Stimulated activated CD8-positive, alpha-beta memory T cell treated with anti-CD3 and anti-CD28 coated beads, Interleukin-2, amount 100 ng/mL, for 1 hour (primary cell): ENCODE data around the gene C3orf52.

Experiments
- DNase-seq, 2 donors: peaks; one replicate each; pipeline ENCODE4 v3.0.0-alpha.2; 2020; ENCODE audit warnings: low read depth in 2 of 2

Gene C3orf52

DNA sequence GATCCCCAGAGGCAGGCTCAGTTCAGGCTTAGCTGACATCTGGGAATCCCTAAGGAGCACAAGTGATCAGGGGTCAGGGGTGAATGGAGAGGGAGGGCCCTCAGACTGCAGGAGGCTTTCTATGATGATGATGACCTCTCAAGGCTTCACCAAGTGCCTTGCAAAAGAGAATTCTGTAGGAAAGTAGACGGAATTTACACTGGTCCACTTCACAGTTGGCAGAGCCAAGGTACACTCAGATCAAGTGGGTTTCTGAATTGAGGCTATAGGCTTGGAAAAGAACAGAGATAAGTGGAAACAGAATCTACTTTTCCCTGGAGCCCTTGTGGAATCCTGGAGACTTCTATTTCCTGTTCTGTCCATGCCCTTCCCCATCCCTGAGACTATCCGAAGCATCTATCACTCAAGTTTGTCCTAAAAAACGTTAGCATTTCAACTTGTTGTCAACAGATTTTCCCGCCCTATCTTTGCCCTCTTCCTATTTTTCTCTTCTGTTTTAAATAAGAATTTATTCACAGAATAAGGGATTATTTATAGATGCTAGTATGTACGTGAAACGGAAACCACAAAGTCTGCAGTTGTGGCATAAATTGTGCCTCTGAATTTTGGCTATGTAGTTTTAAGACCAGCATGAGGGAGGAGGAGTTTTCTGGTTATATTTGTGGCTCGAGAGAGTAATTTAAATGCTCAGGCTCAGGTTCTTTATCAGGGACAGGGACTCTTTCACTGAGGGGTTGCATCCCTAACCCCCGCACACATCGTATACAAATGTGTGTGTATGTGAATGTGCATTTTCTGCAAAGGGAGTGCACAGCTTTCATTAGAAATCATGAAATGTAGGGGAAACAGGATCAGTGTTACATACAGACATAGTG is 34.0 kb downstream of the C3orf52 start:
- no peak for DNase-seq

- DNase-seq: no peak
These were observed 35.7 kb downstream of the C3orf52 start for GRCh38 chr3:112121577-112122547.

DNA sequence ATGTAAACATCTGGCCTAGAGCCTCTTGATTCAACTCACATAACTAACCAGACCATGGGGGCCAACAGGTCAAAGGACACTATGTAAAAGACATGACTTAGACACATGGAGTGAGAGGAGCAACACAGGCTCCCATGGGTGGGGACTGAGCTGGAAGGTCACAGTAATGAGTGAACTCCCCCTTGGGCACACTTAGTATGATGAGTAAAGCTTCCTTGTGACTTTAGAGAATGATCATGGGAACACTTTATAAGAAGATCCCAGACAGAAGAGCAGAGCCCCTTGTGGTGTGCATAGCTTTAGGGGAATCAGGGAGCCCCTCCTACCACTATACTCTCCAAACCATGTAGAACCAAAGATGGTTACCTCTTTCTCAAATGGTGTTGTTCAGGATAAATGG is 36.7 kb downstream of the C3orf52 start:
- DNase-seq: no peak

GRCh38 chr3:112123548-112123947 is 37.4 kb downstream of the C3orf52 start:
- DNase-seq: no peak

GRCh38 chr3:112124907-112125607 is 38.9 kb downstream of the C3orf52 start:
- no peak for DNase-seq

- DNase-seq: no peak
These were observed 40.3 kb downstream of the C3orf52 start for GRCh38 chr3:112126511-112126911.

GRCh38 chr3:112127522-112128494 is 41.6 kb downstream of the C3orf52 start:
- DNase-seq: no peak

DNA sequence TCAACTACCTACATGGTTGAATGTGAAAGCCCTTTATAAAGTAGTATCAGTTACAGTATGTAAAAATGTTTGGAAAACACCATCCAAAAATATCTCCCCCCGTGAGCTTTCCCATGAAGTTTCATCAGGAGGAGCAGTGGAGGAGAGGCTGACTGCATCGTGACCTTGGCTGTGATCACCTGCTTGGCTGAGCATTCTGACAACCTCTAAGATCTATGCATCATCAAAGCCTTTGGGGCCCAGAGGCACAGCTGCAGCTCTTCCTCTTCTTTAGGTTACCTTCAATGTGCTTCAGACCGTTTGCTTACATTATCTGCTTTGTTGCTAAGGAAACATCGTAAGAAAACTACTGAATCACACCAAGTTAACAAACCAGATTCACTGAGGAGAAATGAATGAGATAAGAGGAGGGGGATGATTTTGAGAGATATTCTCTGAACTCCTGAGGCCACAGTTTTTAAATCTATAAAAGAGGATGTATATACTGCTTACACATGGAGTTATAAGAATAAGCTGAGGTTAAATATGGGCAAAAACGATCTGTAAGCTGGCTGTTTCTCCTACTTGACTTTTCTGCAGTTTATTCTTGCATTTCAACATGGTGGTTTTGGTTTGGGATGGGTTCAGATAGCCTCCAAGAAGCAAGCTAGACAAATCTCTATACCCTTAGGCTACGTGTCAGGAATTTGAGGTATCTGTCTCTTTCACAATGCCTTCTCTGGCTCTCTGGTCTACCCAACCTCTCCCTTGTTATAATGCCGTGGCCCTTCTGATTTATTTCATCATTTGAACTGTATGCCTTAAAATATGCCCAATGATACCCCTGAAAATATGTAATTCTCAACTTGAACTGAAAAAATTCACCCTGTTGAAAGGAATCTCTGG is 42.9 kb downstream of the C3orf52 start:
- peak in 1 of 2 donors; percentile 19 for DNase-seq

GRCh38 chr3:112129925-112130637 is 43.9 kb downstream of the C3orf52 start:
- no peak for DNase-seq

DNA sequence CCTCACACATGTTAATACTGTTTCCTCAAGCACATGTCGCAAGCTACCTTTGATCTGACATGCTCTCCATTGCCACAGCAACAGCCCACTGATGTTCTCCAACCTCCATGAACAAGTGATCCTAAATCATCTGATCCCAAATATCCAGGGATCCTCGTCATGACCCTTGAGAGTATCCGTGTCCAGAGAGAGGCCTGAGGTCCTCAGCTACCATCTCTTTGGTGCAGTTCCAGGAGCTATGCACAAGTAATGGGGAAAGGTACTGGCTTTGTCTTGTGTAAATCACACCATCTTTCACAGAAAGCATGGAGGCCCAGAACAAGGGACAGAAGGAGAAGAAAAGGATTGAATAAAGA is 44.4 kb downstream of the C3orf52 start:
- DNase-seq: no peak

DNA sequence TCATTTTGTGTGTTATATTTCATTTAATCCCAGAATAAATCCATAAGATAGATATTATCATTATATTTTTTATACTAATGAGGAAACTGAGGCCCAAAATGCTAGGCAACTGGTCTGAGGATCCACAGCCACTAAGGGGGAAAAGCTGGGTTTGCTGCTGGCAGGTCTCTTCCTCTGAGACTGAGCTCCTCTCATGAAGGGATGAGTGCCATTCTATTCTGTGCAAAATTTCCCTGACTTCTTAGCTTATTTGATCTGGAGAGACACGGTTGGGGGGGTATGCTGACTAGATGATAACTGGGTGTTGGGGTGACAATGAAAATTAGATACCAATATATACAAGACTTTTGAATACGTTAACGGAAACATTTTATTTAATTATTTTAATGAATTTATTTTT is 44.9 kb downstream of the C3orf52 start:
- no peak for DNase-seq

GRCh38 chr3:112132088-112132487 is 45.9 kb downstream of the C3orf52 start:
- DNase-seq: no peak

DNA sequence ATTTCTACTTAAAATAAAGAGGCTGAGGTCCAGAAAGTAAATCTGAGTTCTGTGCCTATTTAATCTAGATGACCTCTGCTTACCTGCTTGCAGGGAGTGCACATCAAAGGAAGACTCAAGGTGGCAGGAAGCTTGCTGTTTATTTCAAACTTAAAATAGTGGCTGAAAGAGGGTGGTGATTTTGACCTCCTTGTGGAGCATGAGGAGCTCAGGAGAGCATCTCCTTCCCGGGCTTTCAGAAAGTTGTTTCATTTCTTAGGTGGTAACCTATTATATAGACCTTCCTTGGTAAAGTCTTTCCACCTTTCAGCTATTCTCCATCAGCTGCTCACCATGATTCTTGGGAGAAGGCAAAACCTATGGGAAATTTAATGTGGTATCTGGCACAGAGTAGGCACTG is 46.4 kb downstream of the C3orf52 start:
- DNase-seq: no peak

GRCh38 chr3:112132975-112133448 is 46.8 kb downstream of the C3orf52 start, which contains the start of gene GCSAM:
Gene GCSAM, minus strand, starts transcription at chr3:112133248. Its CDS starts 128 bp downstream, at chr3:112133120.
- peak; percentile 18 to 40 for DNase-seq

- no peak for DNase-seq
These were observed 47.6 kb downstream of the C3orf52 start for GRCh38 chr3:112133626-112134334.

DNA sequence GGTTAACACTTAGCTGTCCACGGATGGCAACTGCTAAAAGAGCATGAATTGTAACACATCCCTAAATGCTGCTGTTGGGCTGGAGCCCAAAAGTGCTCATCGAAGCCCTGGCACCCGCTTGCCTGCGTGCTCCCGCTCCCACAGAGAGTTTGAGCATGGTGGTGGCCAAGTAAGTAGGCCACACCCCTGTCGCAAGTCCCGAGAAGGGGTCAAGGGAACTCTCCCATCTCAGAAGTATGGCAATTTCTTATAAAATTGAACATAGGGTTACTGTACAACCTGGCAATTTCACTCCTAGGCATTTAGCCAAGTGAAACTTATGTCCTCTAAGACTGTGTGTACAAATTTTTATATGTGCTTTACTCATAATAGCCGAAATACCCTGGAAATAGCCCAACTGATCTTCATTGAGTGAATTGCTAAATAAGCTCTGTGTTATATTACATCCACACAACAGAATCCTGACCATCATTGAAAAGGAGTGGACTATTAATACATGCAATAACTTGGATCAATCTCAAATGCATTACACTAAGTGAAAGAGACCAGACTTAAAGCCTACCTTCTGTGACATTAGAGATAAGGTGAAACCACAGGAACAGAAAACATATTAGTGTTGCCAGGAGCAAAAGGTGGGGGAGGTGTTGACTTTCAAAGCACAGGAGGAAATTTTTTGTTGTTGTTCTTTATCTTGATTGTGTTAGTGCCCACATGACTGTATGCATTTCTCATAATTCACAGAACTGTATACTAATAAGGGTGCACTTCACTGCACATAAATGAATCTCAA is 48.3 kb downstream of the C3orf52 start:
- no peak for DNase-seq

- DNase-seq: no peak
These were observed 49.9 kb downstream of the C3orf52 start for GRCh38 chr3:112136046-112136445.
